HG02884 (cell line): ENCODE data around the gene SVOP.

ENCODE experiments used
- ATAC-seq: cut with Tn5 transposase; IDR thresholded peaks from one replicate; pipeline ENCODE4 v1.9.1; 2021; ENCODE audit warnings: mild to moderate bottlenecking, moderate library complexity; ENCODE audit not compliant: unreplicated experiment

Gene SVOP

DNA sequence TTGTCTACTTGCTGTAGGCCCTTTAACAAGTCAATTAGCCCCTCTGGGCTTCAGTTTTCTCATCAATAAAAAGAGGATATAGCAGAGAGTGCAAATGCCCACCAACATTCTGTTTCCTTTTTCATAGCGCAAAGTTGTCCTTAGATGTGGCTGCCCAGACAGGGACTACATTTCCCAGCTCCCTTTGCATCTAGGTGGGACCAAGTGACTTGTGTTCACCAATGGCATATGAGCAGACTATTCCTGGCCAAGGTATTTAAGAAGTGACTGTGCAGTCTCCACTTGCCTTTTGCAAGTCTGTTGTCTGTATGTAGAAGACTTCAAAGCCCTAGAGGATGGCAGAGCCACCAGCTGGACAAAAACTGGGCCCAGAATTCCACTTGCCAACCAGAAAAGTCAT, 81.3 kb downstream of the SVOP start:
- ATAC-seq: no peak

DNA sequence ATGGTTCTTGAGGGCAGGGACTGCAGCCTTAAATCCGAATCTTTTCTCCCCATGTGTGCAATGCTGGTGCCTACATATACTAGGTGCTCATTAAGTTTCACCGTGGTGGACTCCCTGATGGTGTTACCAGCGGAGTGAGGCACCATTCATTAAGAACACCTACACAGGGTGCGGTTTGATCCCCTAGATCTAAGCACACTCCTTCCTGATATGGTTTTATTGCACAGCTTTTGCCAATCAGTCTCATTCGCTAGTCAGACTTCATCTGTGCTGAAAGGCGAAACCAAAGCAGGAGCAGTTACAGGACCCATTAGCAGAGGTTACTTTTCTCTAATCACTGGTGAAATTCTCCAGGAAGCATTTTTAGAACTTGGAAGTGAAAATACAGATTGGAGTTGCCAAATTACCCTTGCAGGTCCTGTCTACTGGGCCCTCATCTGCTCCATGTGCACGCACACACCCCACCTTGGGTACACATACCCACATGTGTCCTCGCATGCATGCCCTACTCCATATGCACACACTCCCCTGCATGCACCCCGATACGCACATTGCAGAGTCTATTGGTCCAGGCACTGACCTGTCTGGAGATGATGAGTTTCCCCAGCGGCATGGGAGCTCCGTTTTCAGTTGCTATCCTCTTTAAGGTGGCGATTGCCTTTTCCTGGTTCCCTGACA, 82.5 kb downstream of the SVOP start:
- no peak for ATAC-seq

DNA sequence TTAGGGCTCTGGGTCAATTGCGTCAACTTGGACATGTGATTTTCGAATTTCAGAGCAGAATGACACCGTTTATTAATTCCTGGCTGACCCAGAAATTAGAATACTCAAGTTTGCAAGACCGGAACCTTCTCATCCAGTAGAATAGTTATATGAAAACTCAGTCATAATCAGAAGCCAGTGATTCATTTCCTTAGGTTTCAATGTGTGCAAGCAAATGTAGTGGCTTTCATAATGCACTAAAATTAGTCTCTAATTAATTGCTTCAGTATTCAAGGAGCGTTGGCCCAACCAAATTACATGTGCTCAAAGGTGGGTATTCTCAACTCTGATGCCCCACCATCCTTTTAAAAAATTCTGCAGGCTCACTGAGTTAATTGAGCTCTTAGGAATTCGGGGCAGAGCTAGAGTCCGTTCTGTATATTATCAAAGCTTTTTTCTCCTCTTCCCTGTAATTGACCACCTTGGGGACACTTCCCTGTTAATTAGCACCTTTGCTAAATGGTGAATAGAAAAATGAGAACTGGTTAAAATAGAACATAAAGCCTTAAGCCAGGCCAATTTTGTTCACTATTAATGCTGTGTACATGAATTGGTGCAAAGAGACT, 85.6 kb downstream of the SVOP start:
- ATAC-seq: no peak

DNA sequence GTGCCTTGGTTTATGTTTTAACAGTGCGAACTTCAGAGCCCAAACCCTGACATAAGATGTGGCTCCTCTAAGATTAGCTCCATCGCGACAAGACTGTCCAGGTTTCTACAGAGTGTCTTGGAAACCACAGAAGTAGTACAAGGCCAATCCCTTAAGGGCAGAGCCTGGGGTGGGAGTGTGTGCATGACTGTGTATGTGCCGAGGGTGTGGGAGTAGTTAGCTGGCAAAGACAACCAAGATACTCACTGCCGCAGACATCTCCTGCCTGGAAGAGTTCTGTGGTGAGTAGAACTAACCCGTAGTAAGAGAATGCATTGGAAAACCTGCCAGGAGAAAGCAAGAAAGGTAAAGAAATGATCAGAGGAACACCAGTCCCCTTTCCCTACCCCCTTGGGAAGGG, 86.9 kb downstream of the SVOP start:
- no peak for ATAC-seq

DNA sequence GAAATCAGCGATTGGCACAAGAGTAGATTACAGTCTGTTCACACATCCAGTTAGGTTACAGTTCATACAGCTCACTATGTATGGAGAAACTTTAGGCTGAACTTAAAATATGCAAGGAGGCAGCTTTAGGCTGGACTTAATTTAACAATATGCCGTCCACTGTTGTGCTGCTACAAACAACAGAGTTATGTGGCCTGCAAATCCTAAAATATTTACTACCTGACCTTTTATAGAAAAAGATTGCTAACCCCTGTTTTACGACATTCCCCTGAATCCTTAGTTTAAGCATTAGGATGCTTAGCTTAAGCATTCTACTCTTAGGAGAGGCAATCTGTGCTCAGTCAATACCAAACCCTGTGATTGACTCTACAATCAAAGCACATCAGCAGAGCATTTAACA, 90.1 kb downstream of the SVOP start:
- ATAC-seq: no peak

DNA sequence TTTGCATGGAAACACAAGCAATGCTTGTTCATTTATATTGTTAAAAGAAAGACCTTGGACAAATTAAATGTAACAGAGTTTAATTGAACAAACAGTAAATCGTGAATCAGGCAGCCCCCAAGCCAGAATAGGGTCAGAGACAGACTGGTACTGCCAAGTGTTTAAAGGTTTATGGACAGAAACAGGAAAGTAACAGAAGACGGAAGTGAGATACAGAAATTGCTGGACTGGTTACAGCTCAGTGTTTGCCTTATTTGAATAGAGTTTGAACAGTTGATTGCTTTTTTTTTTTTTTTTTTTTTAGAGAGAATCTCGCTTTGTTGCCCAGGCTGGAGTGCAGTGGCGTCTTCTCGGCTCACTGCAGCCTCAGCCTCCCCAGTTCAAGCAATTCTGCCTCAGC, 90.7 kb downstream of the SVOP start:
- ATAC-seq: no peak

DNA sequence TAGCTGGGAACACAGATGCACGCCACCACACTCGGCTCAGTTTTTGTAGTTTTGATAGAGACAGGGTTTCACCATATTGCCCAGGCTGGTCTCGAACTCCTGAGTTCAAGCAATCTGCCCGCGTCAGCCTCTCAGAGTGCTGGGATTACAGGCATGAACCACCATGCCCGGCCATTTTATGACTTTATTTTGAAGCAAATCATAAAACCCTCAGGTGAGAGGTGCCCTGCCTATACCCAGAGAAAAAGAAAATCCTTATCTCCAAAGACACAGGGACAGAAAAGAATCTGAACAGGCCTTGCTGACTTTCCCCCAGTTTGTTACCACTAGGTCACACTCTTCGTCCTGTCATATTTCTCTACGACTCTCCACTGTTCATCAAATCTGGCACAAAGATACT, 92.2 kb downstream of the SVOP start:
- no peak for ATAC-seq

DNA sequence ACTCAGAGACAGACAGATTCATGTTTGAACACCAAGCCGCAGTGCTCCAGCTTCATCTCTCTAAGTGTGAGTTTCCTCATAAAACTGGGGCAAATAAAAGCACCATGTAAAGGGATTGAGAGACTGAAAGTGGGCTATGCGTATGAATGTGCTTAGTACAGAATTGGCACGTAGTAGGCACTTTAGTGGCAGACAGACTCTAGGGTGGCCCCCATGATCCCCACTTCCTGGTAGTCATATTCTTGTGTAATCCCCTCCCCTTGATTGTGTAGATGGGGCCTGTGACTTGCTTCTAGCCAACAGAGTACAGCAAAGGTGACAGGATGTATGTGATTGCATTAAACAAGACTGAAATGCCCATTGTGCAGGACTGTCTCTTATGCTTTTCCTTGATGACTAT, 98.0 kb downstream of the SVOP start:
- no peak for ATAC-seq

DNA sequence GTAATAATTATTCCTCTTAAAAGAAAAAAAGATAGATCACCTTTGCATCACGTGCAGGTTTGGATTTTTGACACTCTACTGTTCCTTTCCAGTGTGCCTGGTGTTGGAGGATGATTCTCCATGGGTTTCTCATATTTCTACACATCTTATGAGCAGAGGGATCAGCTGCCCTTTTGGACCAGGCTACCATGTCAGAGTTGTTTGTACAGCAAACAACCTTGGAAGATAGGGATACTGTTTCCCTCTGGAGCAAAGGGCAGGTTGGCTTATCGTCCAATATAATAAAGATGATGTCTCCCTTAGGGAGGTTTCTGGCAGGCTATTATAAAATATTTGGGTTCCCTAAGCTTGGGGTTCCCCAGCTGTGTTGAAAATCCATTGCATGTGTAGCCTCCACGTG, 98.9 kb downstream of the SVOP start:
- ATAC-seq: no peak

DNA sequence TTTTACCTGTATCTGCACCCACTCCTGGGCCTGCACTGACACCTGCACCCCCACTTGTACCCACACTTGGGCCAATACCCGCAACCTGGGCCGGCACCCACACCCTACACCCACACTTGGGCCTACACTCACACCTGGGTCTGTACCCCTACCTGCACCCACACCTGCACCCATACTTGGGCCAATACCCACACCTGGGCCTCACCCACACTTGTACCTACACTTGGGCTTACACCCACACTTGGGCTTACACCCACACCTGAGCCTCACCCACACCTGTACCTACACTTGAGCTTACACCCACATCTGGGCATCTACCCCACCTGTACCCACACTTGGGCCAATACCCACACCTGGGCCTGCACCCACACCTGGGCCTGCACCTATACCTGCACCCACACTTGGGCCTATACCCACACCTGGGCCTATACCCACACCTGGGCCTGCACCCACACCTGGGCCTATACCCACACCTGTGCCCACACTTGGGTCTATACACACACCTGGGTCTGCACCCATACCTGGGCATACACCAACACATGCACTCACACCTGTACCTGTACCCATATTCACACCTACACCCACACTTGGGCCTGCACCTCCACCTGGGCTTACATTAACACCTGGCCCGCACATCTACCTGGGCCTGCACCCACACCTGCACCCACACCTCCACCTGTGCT, 101.8 kb downstream of the SVOP start:
- ATAC-seq: no peak

DNA sequence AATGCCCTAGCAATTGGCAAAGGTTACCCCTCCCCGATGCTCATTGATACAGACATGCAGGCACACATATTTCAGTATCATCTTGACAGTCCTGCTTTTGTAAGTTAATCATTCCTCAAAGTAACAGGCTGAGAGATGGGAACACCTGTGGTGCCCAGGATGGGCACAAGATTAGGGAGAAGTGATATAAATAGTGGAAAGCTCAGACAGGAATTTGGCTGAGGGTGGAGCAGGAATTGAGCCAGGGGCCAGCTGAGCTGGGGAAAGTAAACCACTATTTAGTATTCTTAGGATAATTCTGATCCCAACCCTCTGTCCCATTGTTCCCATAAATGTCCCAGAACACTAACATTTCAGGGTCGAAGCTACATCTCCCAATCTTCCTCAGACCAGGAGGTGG, 102.7 kb downstream of the SVOP start:
- ATAC-seq: no peak

DNA sequence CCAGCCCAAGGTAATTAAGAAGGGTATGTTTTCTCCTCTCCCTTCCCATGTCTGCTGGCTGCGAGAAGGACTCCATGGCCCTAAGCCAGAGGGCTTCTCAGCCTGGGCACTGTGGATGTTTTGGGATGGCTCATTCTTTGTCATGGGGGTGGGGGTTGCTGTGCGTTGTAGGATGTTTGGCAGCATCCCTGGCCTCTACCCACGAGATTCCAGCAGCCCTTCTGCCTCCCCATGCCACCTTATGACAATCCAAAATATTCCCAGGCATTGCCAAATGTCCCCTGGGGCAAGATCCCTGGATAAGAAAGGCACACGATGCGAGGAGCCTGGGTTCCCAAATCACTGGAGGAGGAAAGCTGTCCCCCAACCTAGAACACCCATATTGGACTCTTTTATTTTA, 104.5 kb downstream of the SVOP start:
- no peak for ATAC-seq

DNA sequence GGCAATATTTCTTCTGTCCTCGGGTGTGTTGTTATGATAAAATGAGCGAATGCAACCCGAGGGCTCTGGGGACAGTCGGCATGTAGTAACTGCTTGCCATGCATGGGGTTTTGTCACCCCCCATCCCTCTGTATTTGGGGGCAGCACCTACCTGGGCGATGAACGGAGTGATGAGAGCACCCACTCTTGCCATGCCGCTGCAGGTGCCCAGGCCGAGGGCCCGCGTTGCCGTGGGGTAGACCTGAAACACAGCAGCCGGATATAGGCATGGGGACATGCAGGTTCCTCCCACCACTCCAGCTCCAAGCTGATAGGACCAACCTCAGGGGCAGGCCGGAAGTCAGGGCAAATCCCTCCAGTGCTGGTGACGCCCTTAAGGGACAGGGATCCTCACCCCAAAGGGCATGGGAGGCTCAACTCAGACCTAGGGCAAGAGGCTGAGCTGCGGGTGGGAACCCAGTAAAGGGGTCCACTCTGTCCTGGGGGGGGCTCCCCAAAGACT, 105.2 kb downstream of the SVOP start:
- no peak for ATAC-seq

DNA sequence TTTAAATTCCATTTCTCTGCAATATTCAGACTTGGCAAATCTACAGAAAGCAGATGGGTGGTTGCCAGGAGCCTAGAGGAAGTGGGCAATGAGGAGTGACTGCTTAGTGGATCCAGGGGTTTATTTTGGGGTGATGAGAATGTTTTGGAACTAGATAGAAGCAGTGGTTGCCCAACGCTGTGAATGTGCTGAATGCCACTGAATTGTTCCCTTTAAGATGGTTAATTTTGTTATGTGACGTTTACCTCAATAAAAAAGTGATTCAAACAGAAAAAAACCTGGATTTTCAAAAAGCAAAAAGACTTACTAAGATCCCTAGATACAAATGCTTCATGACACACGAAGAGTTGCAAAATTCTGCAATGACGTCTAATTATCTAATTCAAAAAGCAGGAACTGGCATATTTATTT, 106.7 kb downstream of the SVOP start:
- no peak for ATAC-seq

DNA sequence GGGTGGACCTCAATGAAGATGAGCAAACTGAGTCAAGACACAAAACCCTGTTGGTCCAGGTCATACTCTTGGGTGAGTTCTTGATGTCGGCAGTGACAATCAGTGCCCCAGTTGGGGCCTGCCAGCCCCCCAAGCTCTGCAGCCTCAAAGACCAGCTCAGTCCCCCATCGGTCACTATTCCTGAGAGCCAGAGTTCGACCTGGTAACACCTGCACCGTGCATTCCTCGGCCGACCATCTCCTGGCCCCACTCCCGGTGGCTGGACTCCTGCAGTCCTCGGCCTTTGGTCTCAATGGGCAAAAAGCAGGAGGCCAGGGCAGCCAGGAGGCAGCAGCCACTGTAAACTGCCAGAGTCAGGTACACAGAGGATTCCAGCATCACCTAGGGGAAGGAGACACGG, 108.5 kb downstream of the SVOP start:
- no peak for ATAC-seq

DNA sequence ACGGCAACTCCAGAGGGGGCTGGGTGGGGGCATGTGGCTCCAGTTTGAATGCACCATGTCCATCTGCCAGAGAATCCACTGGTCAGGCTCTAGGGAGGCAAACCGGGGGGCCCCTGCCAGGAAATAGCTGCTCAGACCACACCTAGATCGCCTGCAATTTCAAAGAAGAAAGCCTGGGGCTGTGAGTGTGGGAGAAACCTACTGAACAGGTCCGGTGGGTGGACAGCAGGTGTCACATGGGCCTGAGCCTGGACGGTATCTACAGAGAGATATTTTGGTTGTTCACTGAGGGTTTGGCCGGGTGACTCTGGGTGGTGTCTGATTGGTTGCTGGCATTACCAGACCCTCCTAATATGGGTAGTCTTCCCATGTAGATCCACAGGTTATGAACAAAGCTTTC, 109.0 kb downstream of the SVOP start:
- no peak for ATAC-seq

DNA sequence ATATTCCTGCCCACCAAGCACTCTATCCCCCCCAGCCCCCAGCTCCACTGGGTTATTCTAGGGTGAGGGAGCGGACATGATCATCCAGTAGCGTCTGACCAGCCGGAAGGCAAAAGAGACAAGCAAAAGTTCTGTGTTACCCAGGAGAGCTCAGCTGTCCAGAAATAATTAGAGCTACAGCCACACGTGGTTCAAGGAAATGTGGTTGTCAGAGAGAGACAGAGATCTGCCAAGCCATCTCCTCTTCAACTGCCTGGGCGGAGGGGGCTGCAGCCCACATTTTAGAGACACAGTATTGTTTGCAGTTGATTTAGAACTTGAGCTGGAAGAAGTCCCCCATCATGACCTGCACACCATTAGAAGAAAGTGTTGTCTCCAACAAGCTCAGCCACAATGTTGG, 110.5 kb downstream of the SVOP start:
- ATAC-seq: no peak

DNA sequence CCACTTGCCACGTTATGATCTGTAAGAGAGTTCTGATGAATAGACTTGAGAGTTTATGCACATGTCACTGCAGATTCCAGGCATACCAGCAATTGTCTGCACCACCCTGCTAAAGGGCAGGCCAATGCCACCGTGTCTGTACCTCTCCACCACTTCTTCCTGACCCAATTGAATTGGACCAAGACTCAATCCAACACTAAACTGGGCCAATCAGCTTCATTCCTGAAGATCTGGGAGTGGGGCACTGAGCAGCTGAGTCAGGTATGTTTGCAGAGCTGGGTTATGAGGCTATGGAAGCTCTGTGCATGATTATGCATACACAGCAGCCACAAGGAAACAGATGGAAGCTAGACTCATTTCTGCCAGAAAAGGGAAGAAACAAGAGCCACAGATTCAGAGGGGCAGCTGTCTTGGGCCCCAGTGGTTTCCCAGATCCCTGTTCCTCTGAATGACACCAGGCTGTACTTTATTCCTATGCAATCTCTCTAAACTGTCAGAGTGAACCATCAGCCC, 113.0 kb downstream of the SVOP start:
- no peak for ATAC-seq

DNA sequence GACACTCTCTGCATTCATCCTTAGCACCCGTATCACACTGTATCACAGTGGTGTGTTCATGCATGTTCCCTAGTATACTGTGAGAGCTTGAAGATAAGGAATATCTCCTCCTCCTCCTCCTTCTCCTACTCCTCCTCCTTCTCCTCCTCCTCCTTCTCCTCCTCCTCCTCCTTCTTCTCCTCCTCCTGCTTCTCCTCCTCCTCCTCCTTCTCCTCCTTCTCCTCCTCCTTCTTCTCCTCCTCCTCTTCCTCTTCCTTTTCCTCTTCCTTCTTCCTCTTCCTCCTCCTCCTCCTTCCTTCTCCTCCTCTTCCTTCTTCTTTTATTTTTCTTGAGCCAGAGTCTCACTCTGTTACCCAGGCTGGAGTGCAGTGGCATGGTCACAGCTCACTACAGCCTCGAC, 113.9 kb downstream of the SVOP start:
- ATAC-seq: no peak

DNA sequence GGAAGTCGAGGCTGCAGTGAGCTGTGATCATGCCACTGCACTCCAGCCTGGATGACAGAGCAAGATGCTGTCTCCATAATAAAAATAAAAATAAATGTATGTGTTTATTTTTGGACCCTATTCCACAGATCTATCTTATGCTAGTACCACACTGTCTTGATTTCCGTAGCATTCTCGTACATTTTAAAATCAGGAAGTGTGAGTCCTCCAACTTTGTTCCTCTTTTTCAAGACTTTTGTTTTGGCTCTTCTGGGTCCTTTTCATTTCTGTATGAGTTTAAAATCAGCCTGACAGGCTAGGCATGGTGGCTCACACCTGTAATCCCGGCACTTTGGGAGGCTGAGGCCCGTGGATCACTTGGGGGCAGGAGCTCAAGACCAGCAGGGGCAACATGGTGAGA, 115.1 kb downstream of the SVOP start:
- no peak for ATAC-seq

DNA sequence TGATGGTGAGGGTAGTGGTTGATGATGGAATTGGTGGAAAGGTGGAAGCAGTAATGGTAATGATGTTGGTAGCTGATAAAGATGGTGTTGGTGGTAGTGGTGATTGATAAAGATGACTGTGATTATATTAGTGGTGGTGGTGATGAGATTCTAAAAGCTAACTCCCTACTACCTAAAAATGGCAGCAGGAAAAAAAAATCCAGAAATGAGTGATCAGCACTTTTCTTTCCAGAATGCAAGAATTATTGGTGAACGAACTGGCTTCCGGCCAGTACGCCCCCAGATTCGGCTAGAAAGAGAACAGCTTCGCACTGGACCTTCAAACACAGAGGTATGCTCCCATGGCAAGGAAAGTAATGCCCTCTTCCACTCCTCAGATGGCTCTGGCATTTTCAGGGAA, 121.7 kb downstream of the SVOP start:
- ATAC-seq: no peak

DNA sequence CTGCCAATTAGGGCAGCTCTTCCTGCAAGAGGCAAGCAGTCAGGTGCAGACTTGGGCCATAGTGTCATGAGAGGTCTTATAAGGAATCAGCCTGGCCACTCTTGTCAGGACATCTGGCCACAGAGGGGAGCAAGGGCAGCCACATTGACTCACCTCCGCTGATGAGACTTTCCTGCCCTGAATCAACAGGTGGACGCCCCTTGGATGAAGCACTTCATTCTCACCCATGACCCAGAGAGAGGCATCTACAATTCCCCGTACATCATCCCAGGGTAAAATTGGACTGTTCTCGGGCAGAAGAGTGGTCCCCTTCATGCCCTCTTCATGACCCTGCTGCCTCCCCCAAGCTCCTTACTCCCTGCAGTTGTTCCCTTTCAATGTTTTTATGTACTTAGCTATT, 124.1 kb downstream of the SVOP start:
- ATAC-seq: no peak
